Stimulated activated CD4-positive, alpha-beta T cell treated with anti-CD3 and anti-CD28 coated beads, TNF-alpha, amount 100 ng/mL, for 1 hour (primary cell): ENCODE data around the gene HEATR5A.
"Not testable (repeated sequence)": the region's sequence is repeated elsewhere in the genome, so short reads cannot be mapped to it uniquely, and the experiment has no call there.

Source experiments
- DNase-seq, 3 donors: peaks; one replicate each; pipeline ENCODE4 v3.0.0-alpha.2; 2020; ENCODE audit warnings: low read depth in 3 of 3, low spot score in 1 of 3

Gene HEATR5A

DNA sequence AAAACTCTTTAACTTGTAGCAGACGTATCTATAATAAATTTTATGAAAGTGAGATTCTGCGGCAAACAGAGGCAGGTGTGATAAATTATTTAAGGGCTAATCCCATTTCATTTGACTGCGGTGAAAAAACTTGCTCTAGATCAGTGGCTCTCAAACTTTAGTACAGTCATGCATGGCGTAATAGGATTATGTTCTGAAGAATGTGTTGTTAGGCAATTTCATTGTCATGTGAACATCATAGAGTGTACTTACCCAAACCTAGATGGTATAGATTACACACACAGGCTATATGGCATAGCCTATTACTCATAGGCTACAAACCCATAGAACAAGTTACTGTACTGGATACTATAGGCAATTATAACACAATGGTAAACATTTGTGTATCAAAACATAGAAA, 83.7 kb downstream of the HEATR5A start:
- no peak for DNase-seq

GRCh38 chr14:31331395-31331794, 89.0 kb downstream of the HEATR5A start:
- not testable (repeated sequence) for DNase-seq

- DNase-seq, result not testable (repeated sequence)
Measured at GRCh38 chr14:31329876-31330521, 90.4 kb downstream of the HEATR5A start.

GRCh38 chr14:31326111-31326510, 94.2 kb downstream of the HEATR5A start:
- no peak for DNase-seq

- DNase-seq, result no peak
Measured at GRCh38 chr14:31323419-31323818, 96.9 kb downstream of the HEATR5A start.

GRCh38 chr14:31320922-31321766, 99.2 kb downstream of the HEATR5A start:
- DNase-seq, result no peak

DNA sequence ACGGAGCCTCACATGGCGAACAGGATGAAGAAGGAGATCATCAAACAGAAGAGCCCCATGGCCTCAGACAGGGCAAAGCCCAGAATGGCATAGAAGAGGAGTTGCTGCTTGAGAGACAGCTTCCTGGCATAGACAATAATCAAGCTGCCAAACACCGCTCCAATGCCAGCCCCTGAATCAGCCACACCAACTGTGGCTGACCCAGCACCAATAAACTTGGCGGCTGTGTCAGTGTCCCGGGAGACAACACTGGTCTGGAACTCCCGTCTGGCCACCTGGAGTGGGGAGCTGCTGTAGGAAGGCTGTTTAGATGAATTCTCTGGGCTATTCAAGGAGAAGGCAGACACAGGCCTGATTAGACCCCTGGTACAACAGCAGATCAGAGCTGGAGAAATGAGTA, 100.1 kb downstream of the HEATR5A start:
- no peak for DNase-seq

GRCh38 chr14:31319701-31320100, 100.6 kb downstream of the HEATR5A start:
- DNase-seq, result no peak

DNA sequence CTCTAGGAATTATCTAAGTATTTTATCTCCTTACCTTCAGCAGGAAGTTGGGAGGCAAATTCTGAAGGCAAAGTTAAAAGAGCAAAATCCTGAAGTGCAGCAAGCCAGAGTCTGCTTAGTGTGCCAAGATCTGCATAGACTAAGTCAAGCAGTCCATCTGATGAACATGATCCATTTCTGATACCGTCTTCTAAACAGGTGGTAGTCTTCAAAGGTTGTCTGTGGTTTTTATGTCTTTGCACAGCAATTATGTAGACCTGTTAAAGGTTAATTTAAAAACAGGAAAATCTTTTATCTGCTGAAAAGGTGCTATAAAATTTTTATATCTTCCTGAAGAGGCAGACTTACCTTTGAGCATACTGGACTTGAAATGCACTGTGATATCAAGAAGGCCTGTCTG, 107.4 kb downstream of the HEATR5A start:
- DNase-seq, result no peak

GRCh38 chr14:31312370-31312769, 108.0 kb downstream of the HEATR5A start:
- not testable (repeated sequence) for DNase-seq

DNA sequence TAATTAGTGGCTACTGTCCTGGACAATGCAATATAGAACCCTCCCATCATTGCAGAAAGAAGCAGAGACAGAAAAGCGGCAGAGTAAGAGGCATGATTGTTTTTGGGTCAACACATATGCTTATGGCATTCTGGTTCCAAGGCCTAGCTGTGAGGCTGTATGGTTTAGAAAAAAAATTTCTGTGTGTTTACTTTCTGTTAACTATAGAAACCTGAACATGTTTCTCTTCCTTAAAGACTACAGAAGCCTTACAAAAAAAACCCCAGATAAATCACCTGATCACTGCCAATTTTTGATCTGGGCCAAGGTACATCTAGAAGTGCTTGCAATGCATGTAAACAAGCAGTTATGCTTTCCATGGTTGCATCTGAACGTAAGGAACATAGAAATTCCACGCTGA, 112.7 kb downstream of the HEATR5A start:
- DNase-seq, result no peak

DNA sequence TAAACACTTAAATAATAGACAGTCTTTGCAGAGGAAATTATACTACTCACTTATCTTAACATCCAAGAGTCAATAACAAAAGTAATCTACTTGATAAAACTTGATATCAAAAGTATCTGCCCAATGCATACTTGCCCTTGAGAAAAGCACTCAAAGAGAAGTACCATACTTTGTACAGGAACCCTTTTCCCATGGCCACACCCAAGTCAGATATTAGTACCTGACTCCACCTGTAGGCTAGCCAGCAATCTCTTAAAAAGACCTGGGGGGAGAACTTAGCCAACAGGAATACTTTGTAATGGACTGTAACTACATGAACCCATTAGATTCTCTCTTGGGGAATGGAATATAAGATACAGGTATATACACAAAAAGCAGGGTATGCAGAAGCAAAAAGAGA, 113.2 kb downstream of the HEATR5A start:
- DNase-seq, result no peak

GRCh38 chr14:31303654-31304053, 116.7 kb downstream of the HEATR5A start:
- no peak for DNase-seq

DNA sequence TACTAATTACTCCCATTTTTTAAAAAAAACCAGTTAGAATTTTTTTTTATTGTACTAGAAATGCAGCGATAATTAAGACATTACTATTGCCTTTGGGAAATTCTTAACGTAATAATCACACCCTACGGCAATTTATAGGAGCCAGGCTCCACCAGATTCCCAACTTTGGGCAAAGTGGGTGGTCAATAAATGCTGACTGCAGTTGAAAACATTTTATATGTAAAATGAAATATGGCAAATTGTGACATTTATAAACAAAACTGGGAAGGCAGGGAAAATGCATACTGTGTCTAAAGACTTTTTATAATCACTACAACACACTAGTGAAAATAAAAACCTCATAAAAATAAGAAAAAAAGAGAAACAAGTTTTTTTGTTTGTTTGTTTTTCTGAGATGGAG, 119.5 kb downstream of the HEATR5A start:
- no peak for DNase-seq

- DNase-seq, result no peak
Measured at GRCh38 chr14:31300296-31300695, 120.1 kb downstream of the HEATR5A start.

- no peak for DNase-seq
Measured at GRCh38 chr14:31297701-31298344, 122.5 kb downstream of the HEATR5A start.

GRCh38 chr14:31297112-31297511, 123.2 kb downstream of the HEATR5A start:
- DNase-seq, result no peak

- no peak for DNase-seq
Measured at GRCh38 chr14:31294746-31295405, 125.5 kb downstream of the HEATR5A start.

GRCh38 chr14:31292937-31293616, 127.3 kb downstream of the HEATR5A start:
- DNase-seq, result no peak

DNA sequence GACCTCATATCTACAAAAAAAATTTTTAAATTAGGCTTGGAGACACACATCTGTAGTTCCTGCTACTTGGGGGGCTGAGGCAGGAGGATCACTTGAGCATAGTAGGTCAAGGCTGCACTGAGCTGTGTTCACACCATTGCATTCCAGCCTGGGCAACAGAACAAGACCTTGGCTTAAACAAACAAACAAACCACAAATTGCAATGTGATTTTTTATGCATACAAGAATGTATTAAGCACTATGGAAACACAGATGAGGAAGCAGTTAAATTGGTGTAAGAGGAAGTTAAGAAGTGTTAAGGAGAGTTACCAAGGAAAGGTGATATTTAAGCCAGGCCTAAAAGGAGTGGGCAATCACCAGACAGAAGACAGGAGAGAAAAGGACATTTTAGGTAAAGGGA, 129.1 kb downstream of the HEATR5A start:
- DNase-seq, result no peak
